Loucy (cell line): Measurements from ENCODE around the gene PCGF6.

Source experiments
- H2AFZ ChIP-seq: fragments of 200-600 bp; sonication (generic); 2 replicates; pipeline ENCODE4 v1.6.0; 2016; ENCODE audit warnings: antibody characterized with exemption, mild to moderate bottlenecking, low read length, moderate library complexity
- H3F3A ChIP-seq: fragments of 200-600 bp; 2 replicates; pipeline ENCODE4 v1.6.0; 2016; ENCODE audit warnings: antibody characterized with exemption, low read depth, mild to moderate bottlenecking
- H3K27me3 ChIP-seq: fragments of 200-600 bp; sonication (generic); 2 replicates; pipeline ENCODE4 v1.6.1; 2014; ENCODE audit warnings: low read length, mild to moderate bottlenecking; ENCODE audit not compliant: insufficient read depth, poor library complexity, severe bottlenecking
- H3K36me3 ChIP-seq: fragments of 200-600 bp; sonication (generic); 2 replicates; pipeline ENCODE4 v1.6.1; 2016; ENCODE audit warnings: low read length; ENCODE audit not compliant: insufficient read depth
- H3K4me1 ChIP-seq: fragments of 200-600 bp; sonication (generic); 2 replicates; pipeline ENCODE4 v1.5.1; 2014; ENCODE audit warnings: low read length, mild to moderate bottlenecking; ENCODE audit not compliant: insufficient read depth, poor library complexity, severe bottlenecking
- H3K4me2 ChIP-seq: fragments of 200-600 bp; sonication (generic); 2 replicates; pipeline ENCODE4 v1.6.0; 2014; ENCODE audit warnings: antibody characterized with exemption, low read length, low read depth, mild to moderate bottlenecking; ENCODE audit not compliant: poor library complexity, severe bottlenecking
- H3K4me3 ChIP-seq: fragments of 200-600 bp; sonication (generic); 2 replicates; pipeline ENCODE4 v1.5.1; 2014; ENCODE audit warnings: low read length, mild to moderate bottlenecking, mixed read lengths; ENCODE audit not compliant: poor library complexity, severe bottlenecking
- H3K79me2 ChIP-seq: fragments of 200-600 bp; sonication (generic); 2 replicates; pipeline ENCODE4 v1.6.1; 2014; ENCODE audit warnings: low read length; ENCODE audit not compliant: insufficient read depth
- H3K9ac ChIP-seq: fragments of 200-600 bp; sonication (generic); 2 replicates; pipeline ENCODE4 v1.6.0; 2014; ENCODE audit warnings: mild to moderate bottlenecking, low read depth, low read length, moderate library complexity; ENCODE audit not compliant: poor library complexity, severe bottlenecking
- H3K9me2 ChIP-seq: fragments of 200-600 bp; sonication (generic); replicated peaks from 2 replicates; pipeline ENCODE4 v1.6.1; 2016; ENCODE audit warnings: low read depth, low read length, mixed read lengths
- H3K9me3 ChIP-seq: fragments of 200-600 bp; sonication (generic); 2 replicates; pipeline ENCODE4 v1.6.1; 2014; ENCODE audit warnings: mild to moderate bottlenecking, antibody characterized with exemption, low read length, low read depth; ENCODE audit not compliant: insufficient read depth
- H4K20me1 ChIP-seq: fragments of 200-600 bp; sonication (generic); 2 replicates; pipeline ENCODE4 v1.6.0; 2014; ENCODE audit warnings: antibody characterized with exemption, low read length, mild to moderate bottlenecking; ENCODE audit not compliant: insufficient read depth, poor library complexity, severe bottlenecking
- EZH2phosphoT487 ChIP-seq: fragments of 200-600 bp; IDR thresholded peaks from 2 replicates; pipeline ENCODE4 v1.6.1; 2018; ENCODE audit warnings: antibody characterized with exemption, mild to moderate bottlenecking, moderate library complexity, borderline replicate concordance
- TF ChIP-seq, protein P1 (sequence below): fragments of 200-600 bp; sonication (generic); conservative IDR thresholded peaks from 2 replicates; pipeline ENCODE4 v1.5.1; 2014; ENCODE audit warnings: mild to moderate bottlenecking, antibody characterized with exemption, low read length

The PCGF6 gene

DNA sequence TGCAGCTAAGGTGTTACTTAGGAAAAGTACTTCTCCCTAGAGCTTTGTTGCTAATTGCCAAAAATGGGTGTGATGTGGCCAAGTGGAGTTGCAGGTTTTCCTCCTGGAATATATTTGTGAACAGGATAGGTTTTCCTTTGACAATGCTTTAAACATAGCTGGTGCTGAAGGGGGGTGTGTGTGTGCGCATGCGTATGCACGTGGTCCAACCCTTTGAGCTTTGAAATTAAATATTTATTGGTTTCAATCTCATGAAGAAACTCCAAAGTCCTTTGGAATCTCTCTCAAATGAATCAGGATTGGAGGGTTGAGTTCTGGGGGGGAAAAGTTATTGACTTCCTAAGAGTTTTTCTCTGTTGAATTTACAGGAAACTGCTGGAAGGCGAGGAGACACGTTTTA, 62.9 kb downstream of the PCGF6 start:
- H3K9ac ChIP-seq, result no peak overlapping the region
- H4K20me1 ChIP-seq, result no peaks in the 10 kb centered on the region
- no peak overlapping the region for H3K4me3 ChIP-seq
- no peaks in the 10 kb centered on the region for H3K36me3 ChIP-seq
- no peaks in the 10 kb centered on the region for H3K9me2 ChIP-seq
- no peaks in the 10 kb centered on the region for H3K79me2 ChIP-seq
- H3F3A ChIP-seq, result no peaks in the 10 kb centered on the region
- H3K4me2 ChIP-seq, result no peak overlapping the region
- no peaks in the 10 kb centered on the region for H3K27me3 ChIP-seq
- no peaks in the 10 kb centered on the region for H3K9me3 ChIP-seq
- H2AFZ ChIP-seq, result no peak overlapping the region
- TF ChIP-seq EZH2phosphoT487, result no peak
- TF ChIP-seq, protein P1, sequence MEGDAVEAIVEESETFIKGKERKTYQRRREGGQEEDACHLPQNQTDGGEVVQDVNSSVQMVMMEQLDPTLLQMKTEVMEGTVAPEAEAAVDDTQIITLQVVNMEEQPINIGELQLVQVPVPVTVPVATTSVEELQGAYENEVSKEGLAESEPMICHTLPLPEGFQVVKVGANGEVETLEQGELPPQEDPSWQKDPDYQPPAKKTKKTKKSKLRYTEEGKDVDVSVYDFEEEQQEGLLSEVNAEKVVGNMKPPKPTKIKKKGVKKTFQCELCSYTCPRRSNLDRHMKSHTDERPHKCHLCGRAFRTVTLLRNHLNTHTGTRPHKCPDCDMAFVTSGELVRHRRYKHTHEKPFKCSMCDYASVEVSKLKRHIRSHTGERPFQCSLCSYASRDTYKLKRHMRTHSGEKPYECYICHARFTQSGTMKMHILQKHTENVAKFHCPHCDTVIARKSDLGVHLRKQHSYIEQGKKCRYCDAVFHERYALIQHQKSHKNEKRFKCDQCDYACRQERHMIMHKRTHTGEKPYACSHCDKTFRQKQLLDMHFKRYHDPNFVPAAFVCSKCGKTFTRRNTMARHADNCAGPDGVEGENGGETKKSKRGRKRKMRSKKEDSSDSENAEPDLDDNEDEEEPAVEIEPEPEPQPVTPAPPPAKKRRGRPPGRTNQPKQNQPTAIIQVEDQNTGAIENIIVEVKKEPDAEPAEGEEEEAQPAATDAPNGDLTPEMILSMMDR, result no peak
- no peaks in the 10 kb centered on the region for H3K4me1 ChIP-seq

DNA sequence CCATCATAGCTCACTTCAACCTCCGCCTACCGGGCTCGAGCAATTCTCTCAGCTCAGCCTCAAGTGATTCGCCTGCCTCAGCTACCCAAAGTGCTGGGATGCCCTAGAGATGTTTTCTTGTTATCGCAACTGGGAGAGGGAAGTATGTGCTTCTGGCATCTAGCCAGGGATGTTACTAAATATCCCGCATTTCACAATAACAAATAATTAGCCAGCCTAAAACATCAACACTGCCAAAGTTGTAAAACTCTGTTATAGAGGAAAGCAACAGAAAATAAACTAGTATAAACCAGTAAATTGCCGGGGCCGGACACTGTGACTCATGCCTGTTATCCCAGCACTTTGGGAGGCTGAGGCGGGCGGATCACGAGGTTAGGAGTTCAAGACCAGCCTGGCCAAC, 66.8 kb downstream of the PCGF6 start:
- Histone ChIP-seq H3K4me1 (no peaks in the 10 kb centered on the region), H3K36me3 (no peaks in the 10 kb centered on the region), H3K9me2 (no peaks in the 10 kb centered on the region), H3F3A (no peaks in the 10 kb centered on the region), H3K9me3 (no peaks in the 10 kb centered on the region), H3K4me3 (no peak overlapping the region), H2AFZ (no peak overlapping the region), H3K27me3 (no peaks in the 10 kb centered on the region), H3K4me2 (no peak overlapping the region), H3K79me2 (no peaks in the 10 kb centered on the region), H3K9ac (no peak overlapping the region), H4K20me1 (no peaks in the 10 kb centered on the region)
- TF ChIP-seq, protein P1, result no peak
- TF ChIP-seq EZH2phosphoT487, result no peak

DNA sequence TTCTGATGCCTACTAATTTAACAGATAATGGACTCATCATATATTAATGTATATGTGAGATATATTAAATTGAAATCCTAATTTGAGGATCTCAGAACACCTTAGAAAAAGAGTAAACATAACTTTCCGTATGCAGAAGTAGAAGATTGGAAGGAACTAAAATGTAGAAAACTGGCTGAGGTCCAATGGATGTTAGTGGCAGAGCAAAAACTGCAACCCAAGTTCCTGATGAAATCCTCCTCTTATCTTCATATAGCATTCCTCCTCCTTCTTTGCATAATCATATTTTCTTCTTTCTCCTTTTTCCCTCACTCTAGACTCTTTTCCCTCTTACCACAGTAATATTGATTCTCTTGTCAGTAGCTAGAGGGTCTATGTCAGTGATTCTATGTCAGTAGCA, 68.0 kb downstream of the PCGF6 start:
- H3K4me3 ChIP-seq, result no peak overlapping the region
- TF ChIP-seq, protein P1, result no peak
- no peak for TF ChIP-seq EZH2phosphoT487
- H3K9ac ChIP-seq, result no peak overlapping the region
- H2AFZ ChIP-seq, result no peak overlapping the region
- H3K4me1 ChIP-seq, result no peaks in the 10 kb centered on the region
- H3K4me2 ChIP-seq, result no peak overlapping the region
- no peaks in the 10 kb centered on the region for H3K36me3 ChIP-seq
- H3F3A ChIP-seq, result no peaks in the 10 kb centered on the region
- no peaks in the 10 kb centered on the region for H3K27me3 ChIP-seq
- H3K9me3 ChIP-seq, result no peaks in the 10 kb centered on the region
- H4K20me1 ChIP-seq, result no peaks in the 10 kb centered on the region
- no peaks in the 10 kb centered on the region for H3K79me2 ChIP-seq
- no peaks in the 10 kb centered on the region for H3K9me2 ChIP-seq
